Esophagus squamous epithelium (tissue), 5 donors: ENCODE data around the gene GABBR2. TPM values are rescaled to one million over a fixed set of nuclear protein-coding genes. Genes with fewer than 3 reads are reported as not detected.

ENCODE experiments used
- DNase-seq: peaks from one replicate; lab custom pipeline; 2025; lab: John Stamatoyannopoulos, UW
- H3K27ac ChIP-seq, 4 donors: fragments of 200-600 bp; sonication (generic); one replicate each; pipeline ENCODE4 v1.5.1; 2016 to 2019; ENCODE audit warnings: mild to moderate bottlenecking in 1 of 4
- H3K27me3 ChIP-seq, 4 donors: fragments of 200-600 bp; sonication (generic); 1 replicate in 3 of 4; 2 replicates in 1 of 4; pipeline versions ENCODE4 v1.5.1 to v1.6.0; 2017 to 2021; ENCODE audit warnings: antibody characterized with exemption in 1 of 4
- H3K36me3 ChIP-seq, 3 donors: fragments of 200-600 bp; sonication (generic); one replicate each; pipeline ENCODE4 v1.5.1; 2016 to 2019
- H3K4me1 ChIP-seq, 3 donors: fragments of 200-600 bp; sonication (generic); one replicate each; pipeline ENCODE4 v1.5.1; 2017 to 2019
- H3K4me3 ChIP-seq, 4 donors: fragments of 200-600 bp; sonication (generic); 1 replicate in 3 of 4; 2 replicates in 1 of 4; pipeline ENCODE4 v1.5.1; 2016 to 2019; ENCODE audit warnings: mild to moderate bottlenecking in 2 of 4, moderate library complexity in 1 of 4
- H3K9me3 ChIP-seq, 3 donors: fragments of 200-600 bp; sonication (generic); one replicate each; pipeline ENCODE4 v1.5.1; 2016 to 2019
- POLR2A ChIP-seq, 4 donors: fragments of 450-650 bp; IDR thresholded peaks; one replicate each; pipeline ENCODE4 v1.6.1; 2017; ENCODE audit warnings: antibody characterized with exemption in 4 of 4, mild to moderate bottlenecking in 4 of 4, moderate library complexity in 3 of 4
- WGBS, 2 donors: methylation state at CpG; one replicate each; pipeline ENCODE4 v1.1.5; 2018; 5-methylcytosine and 5-hydroxymethylcytosine counted together
- intact Hi-C: fragments of 100-400 bp; cut with DNase I; formaldehyde crosslinking; loops from one replicate; pipeline ENCODE4 v1.15.0; 2022
- total RNA-seq, 4 donors: library from RNA; depleted of rRNA; stranded (reverse); fragments of >200 nt; gene quantifications; one replicate each; pipeline ENCODE4 v1.1.0, GENCODE V29; 2016
- TF ChIP-seq, protein P1 (sequence below), 6 experiments: fragments of 450-650 bp in 4 of 6; fragments of 200-600 bp in 2 of 6; sonication (generic) in 2 of 6; IDR thresholded peaks; one replicate each; pipeline ENCODE4 v1.5.1; 2016 to 2019; ENCODE audit warnings: antibody characterized with exemption in 6 of 6, mild to moderate bottlenecking in 4 of 6, moderate library complexity in 4 of 6
- donor health status: DM: yes; HTN: yes; CAD: no.

GABBR2 gene
- total RNA-seq, 4 donors from 2014 or later, result not detected

DNA sequence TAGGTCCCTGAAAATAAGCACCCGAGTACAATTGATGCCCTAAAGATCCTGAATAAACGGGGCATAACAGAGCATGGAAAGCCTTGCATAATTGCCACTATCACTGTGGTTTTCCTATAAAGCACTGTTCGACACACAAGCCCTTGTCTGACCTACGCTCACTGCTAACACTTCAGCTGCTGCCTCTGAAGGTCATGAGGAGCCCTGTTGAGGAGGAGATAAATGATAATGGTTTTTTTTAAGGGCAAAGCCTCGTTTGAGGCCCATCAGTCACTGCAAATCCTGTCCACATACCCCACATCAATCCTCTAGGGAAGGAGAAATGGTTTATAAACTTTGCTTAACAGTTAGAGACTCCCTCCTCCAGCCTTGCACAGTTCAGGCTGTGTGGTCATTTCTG lies 35.1 kb downstream of the GABBR2 start:
- Histone ChIP-seq H3K4me3 (no peak overlapping the region), H3K27ac (no peak overlapping the region), H3K36me3 (no peaks in the 10 kb centered on the region), H3K9me3 (no peaks in the 10 kb centered on the region), H3K27me3 (peaks cover 0 to 23% (median 0%) of the 10 kb centered on the region in 4 donors), H3K4me1 (no peaks in the 10 kb centered on the region)
- no peak for DNase-seq
- 56 to 63% methylated on average over 5 of the region's 5 CpGs for WGBS, 2 donors
- intact Hi-C loops, result no loop called here
- TF ChIP-seq POLR2A (IDR thresholded peaks at IDR 0.05), result no peak
- TF ChIP-seq, protein P1, sequence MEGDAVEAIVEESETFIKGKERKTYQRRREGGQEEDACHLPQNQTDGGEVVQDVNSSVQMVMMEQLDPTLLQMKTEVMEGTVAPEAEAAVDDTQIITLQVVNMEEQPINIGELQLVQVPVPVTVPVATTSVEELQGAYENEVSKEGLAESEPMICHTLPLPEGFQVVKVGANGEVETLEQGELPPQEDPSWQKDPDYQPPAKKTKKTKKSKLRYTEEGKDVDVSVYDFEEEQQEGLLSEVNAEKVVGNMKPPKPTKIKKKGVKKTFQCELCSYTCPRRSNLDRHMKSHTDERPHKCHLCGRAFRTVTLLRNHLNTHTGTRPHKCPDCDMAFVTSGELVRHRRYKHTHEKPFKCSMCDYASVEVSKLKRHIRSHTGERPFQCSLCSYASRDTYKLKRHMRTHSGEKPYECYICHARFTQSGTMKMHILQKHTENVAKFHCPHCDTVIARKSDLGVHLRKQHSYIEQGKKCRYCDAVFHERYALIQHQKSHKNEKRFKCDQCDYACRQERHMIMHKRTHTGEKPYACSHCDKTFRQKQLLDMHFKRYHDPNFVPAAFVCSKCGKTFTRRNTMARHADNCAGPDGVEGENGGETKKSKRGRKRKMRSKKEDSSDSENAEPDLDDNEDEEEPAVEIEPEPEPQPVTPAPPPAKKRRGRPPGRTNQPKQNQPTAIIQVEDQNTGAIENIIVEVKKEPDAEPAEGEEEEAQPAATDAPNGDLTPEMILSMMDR (IDR thresholded peaks at IDR 0.05), result no peak

DNA sequence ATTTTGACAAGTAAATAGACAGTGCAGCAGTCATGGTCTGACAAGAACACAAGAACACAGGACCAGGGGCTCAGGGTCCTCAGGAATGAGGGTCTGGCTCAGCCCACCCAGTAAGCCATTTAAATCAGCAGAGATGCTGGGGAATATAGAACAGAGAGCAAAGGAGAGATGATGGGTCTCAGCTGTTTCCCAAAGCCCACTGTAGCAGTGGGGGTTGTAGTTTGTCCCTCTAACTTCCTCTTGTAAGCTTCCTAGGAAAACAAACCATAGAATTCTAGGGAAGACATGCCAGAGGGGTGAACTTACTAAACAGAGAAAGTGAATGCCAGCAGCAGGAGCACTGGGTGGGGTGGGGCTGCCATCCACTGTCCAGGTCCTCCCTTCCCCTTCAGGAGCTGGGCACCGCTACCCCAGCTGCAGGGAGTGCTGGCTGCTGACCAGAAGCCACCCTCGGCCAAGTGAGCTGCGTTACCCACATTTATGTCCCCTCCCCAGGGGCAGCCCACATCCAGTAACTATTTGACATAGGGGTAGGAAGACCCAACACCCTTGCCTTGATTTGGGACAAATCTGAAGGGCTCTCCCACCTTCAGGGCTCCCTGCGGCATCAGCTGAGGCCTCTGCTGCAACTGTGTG lies 41.6 kb downstream of the GABBR2 start:
- Histone ChIP-seq H3K4me3 (no peak overlapping the region), H3K36me3 (no peaks in the 10 kb centered on the region), H3K9me3 (no peaks in the 10 kb centered on the region), H3K27me3 (no peaks in the 10 kb centered on the region), H3K4me1 (no peaks in the 10 kb centered on the region), H3K27ac (no peak overlapping the region)
- no peak for TF ChIP-seq POLR2A (IDR thresholded peaks at IDR 0.05)
- TF ChIP-seq, protein P1 (IDR thresholded peaks at IDR 0.05), result no peak
- DNase-seq, result no peak
- 60 to 100% methylated on average over 1 to 2 of the region's 4 CpGs for WGBS, 2 donors
- intact Hi-C loops, result no loop called here

DNA sequence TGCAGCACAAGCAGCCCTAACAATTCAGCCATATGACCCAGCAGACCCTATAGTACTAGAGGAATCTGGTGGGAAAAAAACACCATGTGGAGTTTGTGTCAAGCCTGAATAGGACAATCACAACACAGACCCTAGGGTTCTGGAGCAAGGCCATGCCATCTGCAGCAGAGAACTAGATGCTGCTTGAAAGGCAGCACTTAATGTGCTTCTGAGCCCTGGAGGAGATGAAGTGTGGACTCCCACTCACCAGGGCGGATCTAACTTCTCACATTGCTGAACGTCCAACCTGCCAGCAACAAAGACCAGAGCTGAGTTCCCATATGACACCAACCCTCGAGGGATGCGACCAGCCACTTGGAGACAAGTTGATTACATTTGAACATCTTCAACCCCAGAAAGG lies 43.2 kb downstream of the GABBR2 start:
- no peaks in the 10 kb centered on the region for H3K4me1 ChIP-seq
- TF ChIP-seq, protein P1 (IDR thresholded peaks at IDR 0.05), result no peak
- no peak for TF ChIP-seq POLR2A (IDR thresholded peaks at IDR 0.05)
- H3K4me3 ChIP-seq, result no peak overlapping the region
- 70 to 82% methylated on average over 4 of the region's 4 CpGs for WGBS, 2 donors
- H3K27ac ChIP-seq, result no peak overlapping the region
- no peaks in the 10 kb centered on the region for H3K27me3 ChIP-seq
- H3K36me3 ChIP-seq, result no peaks in the 10 kb centered on the region
- no peaks in the 10 kb centered on the region for H3K9me3 ChIP-seq
- no peak for DNase-seq
- intact Hi-C loops, result no loop called here

DNA sequence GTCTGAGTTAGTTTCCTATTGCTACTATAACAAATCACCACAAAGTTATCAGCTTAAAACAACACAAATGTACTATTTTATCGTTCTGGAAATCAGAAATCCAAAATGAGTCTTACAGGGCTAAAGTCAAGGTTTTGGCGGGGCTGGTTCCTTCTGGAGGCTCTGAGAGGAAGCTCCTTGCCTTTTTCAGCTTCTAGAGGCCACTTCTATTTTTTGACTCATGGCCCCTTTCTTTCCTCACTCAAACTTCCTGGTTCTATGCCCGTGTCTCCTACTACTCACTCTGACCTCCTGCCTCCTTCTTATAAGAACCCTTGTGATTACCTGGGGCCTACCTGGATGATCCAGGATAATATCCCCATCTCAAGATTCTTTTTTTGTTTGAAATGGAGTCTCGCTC lies 48.2 kb downstream of the GABBR2 start:
- Histone ChIP-seq H3K27me3 (no peaks in the 10 kb centered on the region), H3K9me3 (no peaks in the 10 kb centered on the region), H3K4me3 (no peak overlapping the region), H3K27ac (no peak overlapping the region), H3K4me1 (no peaks in the 10 kb centered on the region), H3K36me3 (no peaks in the 10 kb centered on the region)
- DNase-seq, result no peak
- intact Hi-C loops, result no loop called here
- 56 to 69% methylated on average over 4 of the region's 4 CpGs for WGBS, 2 donors
- TF ChIP-seq, protein P1 (IDR thresholded peaks at IDR 0.05), result no peak
- no peak for TF ChIP-seq POLR2A (IDR thresholded peaks at IDR 0.05)

DNA sequence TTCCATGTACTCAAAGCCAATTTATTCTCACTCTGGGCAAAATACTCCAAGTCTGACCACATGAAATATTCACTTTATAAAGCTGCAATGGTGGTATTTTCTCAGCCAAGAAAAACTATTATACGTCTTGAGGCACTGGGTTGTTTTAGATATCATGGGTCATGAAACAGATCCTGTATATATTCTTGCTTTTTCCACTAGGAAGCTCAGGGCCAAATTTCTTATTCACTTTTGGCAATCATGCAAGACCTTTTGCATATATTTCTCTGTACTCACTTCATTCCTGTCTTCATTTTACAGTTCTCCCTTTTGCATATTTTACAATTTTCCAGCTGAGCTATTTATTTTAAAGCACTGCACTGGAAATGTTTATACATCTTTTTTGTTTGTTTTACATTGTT lies 49.8 kb downstream of the GABBR2 start:
- H3K4me1 ChIP-seq, result no peaks in the 10 kb centered on the region
- H3K4me3 ChIP-seq, result no peak overlapping the region
- DNase-seq, result no peak
- intact Hi-C loops, result no loop called here
- 26% methylated on average over 1 of the region's 1 CpG for WGBS, 2 donors
- no peaks in the 10 kb centered on the region for H3K27me3 ChIP-seq
- H3K36me3 ChIP-seq, result no peaks in the 10 kb centered on the region
- H3K9me3 ChIP-seq, result no peaks in the 10 kb centered on the region
- H3K27ac ChIP-seq, result no peak overlapping the region
- TF ChIP-seq, protein P1 (IDR thresholded peaks at IDR 0.05), result no peak
- no peak for TF ChIP-seq POLR2A (IDR thresholded peaks at IDR 0.05)
